C1 segment of cervical spinal cord (tissue), 14 donors: ENCODE data around the gene PHF2.

Source experiments
- DNase-seq, 14 donors: peaks; one replicate each; lab custom pipeline; 2025; lab: John Stamatoyannopoulos, UW

PHF2 gene

DNA sequence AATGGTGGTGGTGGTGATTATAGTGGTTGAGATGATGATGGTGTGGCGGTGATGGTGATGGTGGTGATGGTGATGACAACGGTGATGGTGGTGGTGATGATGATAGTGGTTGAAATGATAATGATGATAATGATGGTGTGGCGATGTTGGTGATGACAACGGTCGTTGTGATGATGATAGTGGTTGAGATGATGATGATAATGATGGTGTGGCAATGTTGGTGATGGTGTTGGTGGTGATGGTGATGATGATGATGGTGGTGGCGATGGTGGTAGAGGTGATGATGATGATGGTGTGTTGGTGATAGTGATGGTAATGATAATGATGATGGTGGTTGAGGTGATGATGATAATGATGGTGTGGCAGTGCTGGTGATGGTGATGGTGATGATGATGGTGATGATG, 48.0 kb downstream of the PHF2 start:
- no peak for DNase-seq

DNA sequence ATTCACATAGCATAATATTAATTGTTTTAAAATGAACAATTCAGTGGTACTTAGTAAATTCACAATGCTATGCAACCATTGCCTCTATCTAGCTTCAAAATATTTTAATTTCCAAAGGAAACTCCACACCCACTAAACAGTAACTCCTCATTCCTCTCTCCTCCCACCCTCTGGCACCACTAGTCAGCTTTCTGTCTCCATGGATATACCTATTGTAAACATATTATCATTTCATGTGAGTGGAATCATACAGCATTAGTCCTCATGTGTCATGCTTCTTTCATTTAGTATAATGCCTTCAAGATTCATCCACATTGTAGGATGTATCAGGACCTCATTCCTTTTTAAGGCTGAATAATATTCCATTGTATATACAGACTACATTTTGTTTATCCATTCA, 48.6 kb downstream of the PHF2 start:
- no peak for DNase-seq

DNA sequence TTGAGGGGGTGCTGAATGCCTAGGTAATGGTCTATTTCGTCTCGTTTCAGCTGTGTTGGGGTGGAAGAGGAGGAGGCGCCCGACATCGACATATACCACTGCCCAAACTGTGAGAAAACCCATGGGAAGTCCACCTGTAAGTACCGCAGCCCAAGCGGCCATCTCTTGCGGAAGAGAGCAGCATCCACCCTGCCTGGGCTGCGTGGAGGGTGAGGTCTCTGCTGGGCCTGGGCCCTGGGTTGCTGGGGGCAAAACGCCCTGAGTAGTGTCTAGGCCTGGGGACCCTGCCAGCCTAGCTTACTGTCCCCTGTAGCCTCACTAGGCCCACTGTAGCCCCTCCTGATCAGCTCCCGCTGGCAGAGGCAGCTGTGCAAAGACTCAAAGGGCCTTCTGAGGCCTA, 53.5 kb downstream of the PHF2 start:
- no peak for DNase-seq

DNA sequence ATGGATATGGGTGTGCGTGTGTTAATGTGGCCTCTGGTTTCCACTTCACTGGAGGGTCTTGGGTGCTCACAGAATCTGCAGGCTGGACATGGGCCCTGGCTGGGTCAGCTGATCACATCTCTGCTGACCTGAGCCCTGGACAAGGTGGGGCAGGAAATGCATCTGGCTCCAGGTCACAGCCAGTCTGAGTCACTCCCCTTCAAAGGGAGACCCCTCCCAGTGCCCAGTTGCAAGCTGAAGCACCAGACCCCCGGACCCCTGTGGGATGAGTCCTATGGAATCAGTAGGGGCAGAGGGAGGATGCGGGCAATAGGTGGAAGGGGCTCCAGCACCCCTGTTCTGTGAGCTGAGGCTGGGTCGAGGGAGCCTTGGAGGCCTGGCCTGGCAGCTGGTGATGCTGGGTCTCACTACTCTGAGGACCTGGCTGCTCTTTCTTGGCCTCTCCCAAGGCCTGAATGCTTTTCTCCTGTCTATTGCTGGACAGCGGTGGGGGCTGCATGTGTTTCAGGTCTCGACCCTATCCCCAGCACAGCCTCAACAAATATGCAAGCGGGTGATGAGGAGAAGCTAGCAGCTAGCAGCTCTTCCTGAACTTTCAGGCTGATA, 54.5 kb downstream of the PHF2 start:
- DNase-seq = no peak

DNA sequence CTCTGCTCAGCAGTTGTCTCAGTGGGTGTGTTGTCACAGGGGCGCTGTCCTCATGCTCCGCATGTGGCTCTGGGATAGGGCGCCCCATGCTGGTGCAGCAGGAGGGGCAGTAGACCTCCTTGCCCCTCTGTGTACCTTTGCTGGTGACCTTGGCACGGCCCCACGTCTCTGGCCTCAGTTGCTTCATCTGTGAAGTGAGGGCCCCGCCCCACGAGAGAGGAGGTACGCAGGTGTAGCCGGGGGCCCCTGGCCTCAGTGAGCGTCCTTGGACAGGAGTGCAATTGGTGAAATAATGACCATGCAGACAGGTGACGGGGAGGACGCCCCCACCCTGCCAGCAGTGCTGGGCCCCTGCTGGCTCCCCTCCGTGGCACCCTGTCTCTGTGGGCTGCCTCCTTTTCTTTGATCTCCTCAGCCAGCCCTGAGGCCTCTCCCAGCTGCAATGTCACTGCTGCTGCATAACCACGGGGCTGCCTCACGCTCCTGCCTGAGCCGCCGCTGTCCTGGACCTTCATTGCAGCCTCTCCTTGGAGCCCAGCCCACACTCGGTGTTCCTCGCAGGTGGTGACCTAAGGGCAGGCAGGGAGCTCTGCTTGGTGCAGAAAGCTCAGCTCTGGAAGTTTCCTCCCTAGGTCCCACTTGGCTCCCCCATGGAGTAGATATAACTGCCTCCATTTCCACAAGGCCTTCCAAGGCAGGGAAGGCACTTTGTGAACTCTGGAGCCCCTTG, 57.3 kb downstream of the PHF2 start:
- DNase-seq = no peak

DNA sequence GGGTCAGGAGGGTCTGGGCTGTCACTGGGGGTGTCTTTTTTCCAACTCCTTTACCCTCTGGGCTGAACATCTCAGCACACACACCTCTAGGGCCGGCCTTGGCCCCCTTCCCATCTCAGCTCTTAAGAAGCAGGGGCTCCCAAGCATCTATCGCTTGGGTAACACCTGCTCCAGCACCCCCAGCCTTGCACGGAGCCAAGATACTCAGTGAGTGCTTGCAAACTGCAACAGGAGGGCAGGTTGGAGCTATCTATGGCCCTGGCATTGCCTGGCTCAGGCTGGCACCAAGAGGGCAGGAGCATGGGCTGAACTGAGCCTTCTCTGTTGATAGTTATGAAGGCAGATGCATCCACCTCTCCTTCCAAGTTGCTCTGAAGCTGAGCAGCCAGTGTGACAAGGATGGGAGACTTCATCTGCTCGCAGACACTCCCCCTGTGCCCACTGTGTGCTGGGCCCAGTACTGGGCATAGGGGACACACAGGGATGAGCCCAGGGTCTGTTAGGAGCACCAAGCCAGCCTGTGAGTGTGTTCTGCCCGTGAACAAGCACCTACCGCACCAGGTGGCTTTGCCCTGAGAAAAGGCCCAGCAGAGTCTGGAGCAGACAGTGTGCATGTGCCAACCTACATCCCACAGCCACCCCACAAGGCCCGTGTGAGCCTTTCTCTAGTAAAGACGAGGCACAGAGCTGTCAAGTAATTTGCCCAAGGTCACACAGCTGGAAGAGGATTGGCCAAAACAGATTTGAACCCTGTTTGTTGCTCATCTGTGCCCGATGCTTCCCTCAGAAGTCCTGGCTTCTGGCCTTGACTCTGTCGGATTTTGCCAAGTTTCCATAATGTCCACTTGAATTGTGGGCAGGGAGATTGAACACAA, 58.2 kb downstream of the PHF2 start:
- DNase-seq = no peak

DNA sequence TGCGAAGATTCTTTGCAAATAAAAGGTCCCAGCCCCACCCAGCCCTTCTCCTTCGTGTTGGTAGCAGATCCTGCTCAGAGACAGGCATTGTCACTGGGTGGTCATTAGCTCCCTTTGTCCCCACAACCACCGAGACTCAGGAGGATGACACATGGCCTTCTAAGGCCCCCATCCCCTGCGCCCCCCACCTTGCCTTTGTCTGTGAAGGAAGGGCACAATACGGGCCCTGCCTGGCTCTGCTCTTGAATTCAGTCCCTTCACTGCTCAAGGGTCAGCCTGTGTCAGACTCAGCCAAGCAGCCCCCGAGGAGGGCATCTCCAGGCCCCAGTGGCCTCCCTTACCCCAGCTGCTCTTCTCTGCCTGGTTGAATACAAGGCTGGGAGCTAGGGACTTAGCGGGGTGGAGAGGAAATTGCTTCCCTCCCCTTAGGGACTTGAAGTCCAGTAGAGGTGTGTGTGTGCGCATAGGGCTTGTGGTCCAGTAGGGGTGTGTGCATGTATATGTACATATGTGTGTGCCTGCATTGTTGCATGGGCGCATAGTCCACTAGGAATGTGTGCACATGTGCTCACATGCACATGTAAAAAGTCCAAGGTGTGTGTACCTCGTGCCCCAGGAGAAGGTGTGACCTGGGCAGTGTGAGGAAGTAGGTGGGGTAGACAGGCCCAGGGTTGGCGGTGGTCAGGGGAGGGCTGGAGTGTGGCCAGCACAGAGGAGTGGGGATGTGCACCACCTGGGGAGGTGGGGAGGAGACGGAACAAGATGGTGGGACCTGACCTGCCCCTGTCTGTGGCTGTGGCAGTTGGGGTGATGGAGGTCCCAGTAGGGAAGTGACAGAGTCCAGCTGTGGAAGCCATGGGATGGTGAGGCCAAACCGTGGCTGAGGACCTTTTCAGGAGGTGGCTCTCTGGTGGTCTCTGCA, 59.1 kb downstream of the PHF2 start:
- DNase-seq = no peak

DNA sequence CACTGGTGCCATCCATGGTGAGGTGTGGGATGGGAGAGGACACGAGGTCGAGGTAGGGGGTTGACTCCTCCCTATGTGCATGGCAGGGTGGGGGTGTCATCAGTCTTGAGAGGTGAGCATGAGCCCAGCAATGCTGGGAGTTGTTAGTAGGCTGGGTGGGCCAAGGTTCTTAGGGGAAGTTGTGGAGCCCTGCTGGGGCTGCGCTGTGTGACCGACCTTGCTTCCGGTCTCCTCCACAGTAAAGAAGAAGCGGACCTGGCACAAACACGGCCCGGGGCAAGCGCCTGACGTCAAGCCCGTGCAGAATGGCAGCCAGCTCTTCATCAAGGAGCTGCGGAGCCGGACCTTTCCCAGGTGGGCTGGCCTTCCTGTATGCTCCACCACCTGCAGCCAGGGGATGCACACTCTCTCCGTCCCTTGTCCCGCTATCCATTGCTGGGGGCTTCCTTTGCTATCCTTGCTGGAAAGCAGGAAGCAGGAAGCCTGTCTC, 59.8 kb downstream of the PHF2 start:
- DNase-seq = no peak

DNA sequence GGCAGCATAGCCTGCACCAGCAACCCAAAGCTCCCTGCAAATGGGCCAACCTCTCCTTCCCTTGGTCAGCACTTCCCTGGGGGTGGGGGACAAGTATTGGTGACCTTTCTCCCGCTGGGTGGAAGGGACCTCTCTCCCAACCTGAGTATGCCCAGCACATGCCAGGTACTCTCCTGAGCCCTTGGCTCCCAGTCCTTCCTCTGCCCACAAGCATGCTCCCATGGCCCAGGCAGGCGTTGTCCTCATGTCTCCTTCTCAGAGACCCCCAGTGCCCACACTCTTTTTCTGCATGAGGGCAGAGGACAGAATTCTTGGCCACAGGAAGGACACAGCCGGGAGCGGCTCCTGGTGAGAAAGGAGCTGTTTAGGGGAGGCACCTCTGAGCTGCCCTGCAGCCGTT, 60.3 kb downstream of the PHF2 start:
- no peak for DNase-seq

DNA sequence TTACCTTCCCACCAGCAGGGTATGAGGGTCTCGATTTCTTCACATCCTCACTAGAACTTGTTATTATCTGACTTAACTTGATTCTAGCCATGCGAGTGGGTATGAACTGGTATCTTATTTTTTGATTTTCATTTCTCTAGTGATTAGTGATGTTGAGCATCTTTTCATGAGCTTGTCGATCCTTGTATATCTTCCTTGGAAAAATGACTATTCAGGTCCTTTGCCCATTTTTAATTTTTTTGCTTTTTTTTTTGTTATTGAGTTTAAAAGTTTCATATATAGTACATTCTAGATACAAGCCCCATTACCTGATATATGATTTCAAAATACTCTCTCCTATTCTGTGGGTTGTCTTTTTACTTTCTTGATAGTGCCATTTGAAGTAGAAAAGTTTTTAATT, 61.5 kb downstream of the PHF2 start:
- DNase-seq = no peak

DNA sequence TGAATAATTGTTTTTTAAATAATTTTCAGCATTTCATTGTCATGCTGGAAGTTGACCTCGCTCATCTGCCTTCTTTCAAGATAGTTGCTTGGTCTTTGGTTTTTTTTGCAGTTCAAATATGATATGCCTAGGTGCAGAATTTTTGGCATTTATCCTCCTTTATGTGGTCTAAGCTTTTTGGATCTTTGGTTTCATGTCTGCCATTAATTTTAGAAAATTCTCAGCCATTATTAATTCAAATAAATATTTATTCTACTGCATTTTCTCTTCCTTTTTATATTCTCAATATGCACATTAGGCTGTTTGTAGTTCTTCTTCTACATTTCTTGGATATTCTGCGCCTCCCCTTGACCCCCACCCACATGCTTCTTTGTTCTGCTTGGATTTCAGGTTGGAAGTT, 63.6 kb downstream of the PHF2 start:
- DNase-seq = no peak

DNA sequence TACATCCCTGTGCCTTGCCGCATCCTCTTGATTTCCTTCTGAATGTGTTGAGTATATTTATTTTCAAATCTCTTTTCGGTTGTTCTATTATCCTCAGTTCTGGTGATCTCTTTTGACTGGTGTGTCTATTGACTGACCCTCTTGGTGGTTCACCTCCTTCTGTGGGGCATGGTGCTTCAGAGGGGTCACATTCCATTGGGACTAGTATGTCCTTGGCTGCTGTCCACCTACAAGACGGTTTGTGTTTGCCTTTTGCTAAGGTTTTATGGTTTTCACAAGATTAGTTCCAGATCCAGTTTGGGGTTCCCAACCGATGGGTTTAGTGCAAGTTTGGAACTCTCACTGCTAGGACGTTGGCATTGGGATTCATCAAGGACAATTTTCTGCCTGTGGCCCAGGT, 66.6 kb downstream of the PHF2 start:
- DNase-seq = no peak

DNA sequence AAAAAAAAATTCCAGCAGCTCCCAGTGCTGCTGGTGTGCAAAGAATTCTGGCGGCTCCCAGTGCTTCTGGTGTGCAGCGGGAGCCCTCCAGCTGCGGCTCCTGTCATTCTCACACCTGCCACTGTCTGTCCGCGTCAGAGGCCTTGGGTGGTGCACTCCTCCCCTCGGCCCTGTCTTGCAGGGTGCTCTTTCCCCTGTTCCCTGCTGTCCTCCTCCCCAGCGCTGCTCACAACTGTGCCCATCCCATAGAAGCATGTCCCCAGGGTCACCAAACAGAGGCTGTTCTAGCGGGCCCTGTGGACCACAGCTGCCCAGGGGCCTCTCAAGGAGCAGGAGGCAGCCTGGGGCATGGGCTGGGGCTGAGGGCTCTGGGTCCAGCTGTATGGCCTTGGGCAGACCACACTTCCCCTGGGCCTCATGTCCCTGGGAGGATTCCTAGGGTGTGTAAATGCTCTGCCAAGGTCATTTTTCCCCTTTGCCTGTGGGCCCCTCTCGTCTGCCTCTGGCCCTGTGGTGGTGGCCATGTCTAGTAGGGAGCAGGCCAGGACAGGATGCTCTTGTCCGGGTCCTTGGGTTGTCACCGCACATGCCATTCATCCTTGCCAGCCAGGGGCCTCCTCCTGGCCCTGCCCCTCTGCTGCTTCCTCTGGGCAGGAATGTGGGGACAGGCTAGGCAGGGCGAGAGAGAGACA, 68.2 kb downstream of the PHF2 start:
- no peak for DNase-seq

DNA sequence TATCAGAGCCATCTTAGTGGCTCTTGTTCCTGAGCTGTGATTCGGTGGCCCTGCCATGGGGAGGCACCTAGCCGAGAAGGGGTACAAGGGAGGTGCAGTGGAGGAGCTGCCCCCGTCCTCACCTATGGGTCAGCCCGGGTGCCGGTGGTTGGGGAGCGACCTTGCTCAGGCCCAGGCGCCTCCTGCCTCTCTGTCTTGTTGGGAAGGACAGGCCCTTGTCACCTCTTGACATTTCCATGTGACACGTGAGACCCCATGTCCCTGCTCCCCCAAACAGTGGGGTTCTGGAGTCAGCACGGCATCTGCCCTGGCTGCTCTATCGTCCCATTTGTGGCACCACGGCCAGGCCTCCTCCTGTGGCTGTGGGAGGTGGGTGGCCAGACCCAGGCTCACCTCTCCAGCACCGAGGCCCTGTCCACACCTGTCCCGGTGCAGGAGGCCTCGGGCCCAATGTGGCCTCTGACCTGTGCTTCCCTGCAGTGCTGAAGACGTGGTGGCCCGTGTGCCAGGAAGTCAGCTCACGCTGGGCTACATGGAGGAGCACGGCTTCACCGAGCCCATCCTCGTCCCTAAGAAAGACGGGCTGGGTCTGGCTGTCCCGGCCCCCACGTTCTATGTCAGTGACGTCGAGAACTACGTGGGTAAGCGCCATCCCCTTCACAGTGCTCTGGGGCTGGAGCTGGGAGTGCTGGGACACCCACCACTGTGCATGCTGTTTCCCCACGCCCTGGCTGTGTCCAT, 68.9 kb downstream of the PHF2 start:
- no peak for DNase-seq

DNA sequence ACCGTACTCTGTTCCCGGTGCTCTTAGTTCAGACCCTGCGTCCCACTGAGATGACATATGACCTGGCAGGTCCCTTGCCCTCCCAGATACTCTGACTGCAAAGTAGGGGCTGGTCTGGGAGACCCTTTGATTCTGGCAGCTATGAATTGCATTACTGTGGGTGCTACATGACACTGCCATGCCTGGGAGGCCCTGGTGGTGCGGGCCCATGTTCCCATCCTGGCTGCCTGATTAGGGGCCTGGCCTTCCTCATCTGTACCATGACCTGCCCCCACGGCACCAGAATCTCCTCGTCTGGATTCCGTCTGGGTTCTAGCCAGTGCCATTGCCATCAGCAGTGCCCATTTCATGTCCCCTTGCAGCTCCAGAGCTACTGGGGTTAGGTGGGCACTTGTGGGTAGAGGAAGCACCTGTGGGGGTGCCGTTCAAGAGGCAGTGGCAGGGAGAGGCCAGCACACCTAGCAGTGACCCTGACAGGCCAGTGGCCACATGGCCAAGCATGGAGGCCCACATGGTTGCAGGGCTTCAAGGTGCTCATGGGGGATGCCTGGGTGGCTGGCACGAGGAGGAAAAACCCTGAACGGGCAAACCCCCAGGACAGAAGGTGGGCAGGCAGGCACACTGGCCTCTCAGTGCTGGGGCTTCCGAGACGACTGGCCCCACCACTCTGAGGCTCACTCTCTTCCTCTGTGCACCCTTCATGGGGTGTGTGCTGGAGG, 69.7 kb downstream of the PHF2 start:
- DNase-seq = no peak

DNA sequence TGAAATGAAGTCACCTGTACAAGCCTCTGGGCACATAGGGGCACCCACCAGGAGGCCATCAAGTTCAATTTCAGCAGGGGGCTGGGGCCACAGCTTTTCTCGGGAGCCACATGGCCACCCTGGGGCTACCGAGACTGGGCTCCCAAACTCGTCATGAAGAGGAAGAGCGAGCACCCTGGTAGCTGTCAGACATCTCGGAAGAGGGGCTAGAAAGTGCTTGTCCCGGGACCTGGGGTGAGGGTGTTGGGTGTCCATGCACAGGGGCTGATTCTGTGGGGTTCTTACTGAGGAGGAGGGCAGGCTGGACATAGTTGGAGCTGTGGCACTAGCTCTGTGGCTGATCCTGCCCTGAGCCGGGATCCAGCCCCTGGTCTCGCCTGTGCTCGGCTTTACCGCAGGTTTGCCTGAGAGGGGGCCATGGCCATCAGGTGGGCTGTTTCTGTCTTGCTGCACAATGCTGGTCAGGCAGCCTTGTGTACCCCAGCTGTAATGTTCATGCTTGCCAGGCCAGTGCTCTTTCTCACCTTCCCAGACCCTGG, 70.3 kb downstream of the PHF2 start:
- no peak for DNase-seq

DNA sequence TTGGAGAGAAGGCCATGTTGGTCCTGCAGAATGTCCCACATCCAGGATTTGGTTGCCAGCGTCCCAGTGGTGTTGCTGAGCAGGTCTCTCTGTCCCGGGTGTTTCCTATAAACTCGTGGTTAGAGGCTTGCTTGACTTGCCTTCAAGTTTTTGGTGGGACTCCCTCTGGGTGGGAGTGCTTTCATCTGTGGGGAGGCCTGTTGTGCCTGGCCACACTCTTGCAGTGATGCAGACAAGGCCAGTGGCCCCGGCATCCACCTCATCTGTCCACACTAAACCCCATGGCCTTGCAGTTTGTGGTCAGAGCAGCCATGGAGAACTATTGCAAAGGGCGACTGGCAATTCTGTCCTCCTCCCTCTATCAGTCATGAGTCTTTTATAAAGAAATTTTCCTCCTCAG, 71.8 kb downstream of the PHF2 start:
- no peak for DNase-seq

DNA sequence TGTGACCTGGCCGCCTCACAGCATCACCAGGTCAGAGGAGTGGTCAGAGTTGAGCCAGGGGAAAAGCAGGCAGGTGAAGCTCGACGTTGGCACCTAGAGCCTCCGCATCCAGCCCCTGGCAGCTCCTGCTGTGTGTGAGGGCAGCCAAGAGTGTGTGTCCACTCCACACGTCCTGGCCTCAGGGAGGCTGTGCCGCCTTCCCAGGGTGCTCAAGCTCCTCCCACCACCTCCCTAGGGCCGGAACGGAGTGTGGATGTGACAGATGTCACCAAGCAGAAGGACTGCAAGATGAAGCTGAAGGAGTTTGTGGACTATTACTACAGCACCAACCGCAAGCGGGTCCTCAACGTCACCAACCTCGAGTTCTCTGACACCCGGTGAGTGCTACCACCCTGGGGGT, 72.5 kb downstream of the PHF2 start:
- DNase-seq = no peak

DNA sequence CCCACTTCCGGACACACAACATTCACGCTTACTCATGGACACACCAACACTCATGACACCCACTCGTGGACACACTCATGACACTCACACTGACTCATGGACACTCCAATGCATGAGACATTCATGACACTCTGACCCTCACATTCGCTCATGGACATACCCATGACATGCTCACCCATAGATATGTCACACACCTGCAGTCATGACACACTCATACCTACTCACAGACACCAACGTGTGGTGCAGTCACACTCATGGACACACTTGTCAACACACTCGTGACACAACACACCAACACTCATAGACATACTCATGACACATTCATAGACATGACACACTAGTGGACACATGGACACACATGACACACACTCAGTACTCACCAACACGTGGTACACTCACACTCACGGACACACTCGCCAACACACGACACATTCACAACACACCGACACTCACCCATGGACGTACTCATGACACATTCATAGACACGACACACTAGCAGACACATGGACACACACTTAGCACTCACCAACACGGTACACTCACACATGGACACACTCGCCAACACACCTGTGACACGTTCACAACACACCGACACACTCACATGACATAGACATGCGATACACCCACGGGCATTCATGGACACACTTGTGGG, 73.4 kb downstream of the PHF2 start:
- no peak for DNase-seq
